Stimulated activated naive CD8-positive, alpha-beta T cell treated with anti-CD3 and anti-CD28 coated beads, Interleukin-15, Interleukin-2, amounts not matched to agents 100 ng/mL and 50 ng/mL, for 24 hours (primary cell): ENCODE measurements around the gene HTRA1.

Experiments
- H3K27ac Mint-ChIP-seq: one replicate; pipeline ENCODE4 v1.8.0; 2021; ENCODE audit warnings: mild to moderate bottlenecking, mixed read lengths
- H3K27me3 Mint-ChIP-seq: one replicate; pipeline ENCODE4 v1.8.0; 2021; ENCODE audit warnings: mixed read lengths
- H3K36me3 Mint-ChIP-seq: one replicate; pipeline ENCODE4 v1.8.0; 2021; ENCODE audit warnings: low read depth, mixed read lengths
- H3K4me1 Mint-ChIP-seq: one replicate; pipeline ENCODE4 v1.8.0; 2021; ENCODE audit warnings: low read depth, mixed read lengths
- H3K4me3 Mint-ChIP-seq: one replicate; pipeline ENCODE4 v1.8.0; 2021; ENCODE audit warnings: mild to moderate bottlenecking, mixed read lengths
- H3K9me3 Mint-ChIP-seq: one replicate; pipeline ENCODE4 v1.8.0; 2021; ENCODE audit warnings: mixed read lengths

HTRA1 gene

DNA sequence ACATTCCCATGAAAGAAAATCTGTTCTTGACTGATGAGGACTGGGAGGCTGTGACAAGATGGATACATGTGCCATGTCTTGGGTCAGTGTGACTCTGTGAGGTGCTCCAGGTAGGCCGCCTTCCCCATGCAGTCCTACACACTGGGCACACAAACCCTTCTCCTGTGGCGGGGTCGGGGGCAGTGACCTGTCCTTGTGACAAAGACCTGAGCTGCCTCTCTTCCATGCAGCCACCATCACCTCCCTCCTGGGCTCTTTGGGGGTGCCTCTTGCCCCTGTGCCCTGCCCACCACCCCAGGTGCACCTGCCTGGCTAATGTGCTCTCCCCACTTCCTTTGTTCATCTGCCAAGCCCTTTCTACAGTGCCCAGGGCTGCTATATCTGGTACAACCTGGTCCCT, 63.5 kb downstream of the HTRA1 start:
- no peak overlapping the region for H3K27ac Mint-ChIP-seq
- peaks cover 3% of the 10 kb centered on the region for H3K27me3 Mint-ChIP-seq
- H3K9me3 Mint-ChIP-seq: no peaks in the 10 kb centered on the region
- no peaks in the 10 kb centered on the region for H3K36me3 Mint-ChIP-seq
- no peaks in the 10 kb centered on the region for H3K4me1 Mint-ChIP-seq
- no peak overlapping the region for H3K4me3 Mint-ChIP-seq

DNA sequence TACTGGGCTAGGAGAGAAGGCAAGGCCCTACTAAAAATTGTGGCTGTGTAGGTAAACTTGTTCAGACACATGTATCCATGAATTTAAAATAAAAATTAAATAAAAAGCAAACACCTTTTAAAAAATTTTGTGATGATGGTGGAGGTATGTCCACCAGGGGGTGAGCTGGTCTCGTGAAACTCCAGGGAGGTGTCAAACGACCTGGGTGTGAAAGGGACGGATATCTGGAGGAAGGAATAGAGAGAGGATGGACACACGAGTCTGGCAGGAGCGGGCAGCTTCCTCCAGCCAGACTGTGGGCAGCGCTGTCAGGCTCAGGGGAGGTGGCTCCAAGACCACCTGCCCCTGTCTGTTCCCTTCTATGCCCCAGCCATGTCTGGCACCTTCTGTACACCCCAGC, 64.4 kb downstream of the HTRA1 start:
- H3K4me1 Mint-ChIP-seq: no peaks in the 10 kb centered on the region
- peaks cover 6% of the 10 kb centered on the region for H3K27me3 Mint-ChIP-seq
- no peaks in the 10 kb centered on the region for H3K9me3 Mint-ChIP-seq
- H3K27ac Mint-ChIP-seq: no peak overlapping the region
- H3K4me3 Mint-ChIP-seq: no peak overlapping the region
- no peaks in the 10 kb centered on the region for H3K36me3 Mint-ChIP-seq

DNA sequence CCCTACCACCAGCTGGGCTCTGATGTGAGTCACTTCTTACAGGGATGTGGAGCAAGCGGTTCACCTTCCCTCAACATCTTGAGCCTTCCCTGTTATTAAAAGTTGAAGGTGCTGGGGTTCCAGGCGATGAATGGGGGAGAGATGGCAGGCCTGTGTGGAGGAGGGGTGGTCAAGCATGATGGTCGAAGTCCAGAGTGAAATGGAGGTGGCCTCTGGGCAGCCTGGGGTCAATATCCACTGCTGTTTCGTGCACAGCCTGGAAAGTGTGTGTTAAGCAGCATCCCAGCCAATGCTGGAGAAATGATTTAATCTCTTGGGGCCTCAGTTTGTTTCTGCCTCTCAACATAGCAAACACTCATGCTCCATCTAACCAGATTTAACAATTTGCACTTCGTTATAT, 65.5 kb downstream of the HTRA1 start:
- H3K36me3 Mint-ChIP-seq: no peaks in the 10 kb centered on the region
- no peak overlapping the region for H3K27ac Mint-ChIP-seq
- H3K27me3 Mint-ChIP-seq: peaks cover 17% of the 10 kb centered on the region
- no peaks in the 10 kb centered on the region for H3K4me1 Mint-ChIP-seq
- no peaks in the 10 kb centered on the region for H3K9me3 Mint-ChIP-seq
- no peak overlapping the region for H3K4me3 Mint-ChIP-seq

DNA sequence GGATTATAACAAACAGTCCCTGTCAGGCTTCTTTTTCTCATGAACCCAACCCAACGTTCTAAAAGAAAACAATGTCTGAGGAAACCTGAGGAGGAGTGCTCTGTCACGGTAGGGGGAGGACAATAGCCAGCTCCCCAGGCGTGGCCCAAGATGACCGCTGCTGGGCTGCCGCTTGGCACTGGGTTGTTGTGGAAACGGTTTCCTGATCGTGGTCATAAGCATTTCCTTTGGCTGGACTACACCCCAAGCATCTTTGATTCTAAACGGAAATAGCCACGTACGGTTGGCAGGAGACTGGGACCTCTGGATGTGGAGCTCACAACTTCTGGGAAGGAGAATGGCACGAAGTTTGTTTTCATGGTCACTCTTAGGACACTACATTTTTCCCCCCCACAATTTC, 68.8 kb downstream of the HTRA1 start:
- Mint-ChIP-seq H3K4me3 (no peak overlapping the region), H3K36me3 (no peaks in the 10 kb centered on the region), H3K9me3 (no peaks in the 10 kb centered on the region), H3K4me1 (no peaks in the 10 kb centered on the region), H3K27ac (no peak overlapping the region), H3K27me3 (peaks cover 14% of the 10 kb centered on the region)

DNA sequence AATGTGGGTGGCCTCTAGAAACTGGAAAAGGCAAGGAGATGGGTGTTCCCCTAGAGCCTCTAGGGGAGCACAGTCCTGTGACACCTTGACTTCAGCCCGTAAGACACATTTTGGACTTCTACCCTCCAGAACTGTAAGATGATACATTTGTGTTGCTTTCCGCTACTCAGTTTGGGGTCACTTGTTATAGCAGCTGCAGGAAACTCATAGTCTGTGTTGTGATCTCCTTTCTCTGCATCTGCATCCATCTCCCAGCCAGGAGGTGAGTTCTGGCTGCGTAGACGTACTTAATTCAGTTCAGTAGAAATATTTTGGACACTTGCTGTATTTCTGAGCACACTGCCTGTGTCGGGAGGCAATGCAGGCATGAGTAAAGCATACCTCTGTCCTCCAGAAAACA, 69.9 kb downstream of the HTRA1 start:
- no peak overlapping the region for H3K27ac Mint-ChIP-seq
- no peaks in the 10 kb centered on the region for H3K9me3 Mint-ChIP-seq
- H3K27me3 Mint-ChIP-seq: peaks cover 17% of the 10 kb centered on the region
- H3K4me3 Mint-ChIP-seq: no peak overlapping the region
- no peaks in the 10 kb centered on the region for H3K36me3 Mint-ChIP-seq
- no peaks in the 10 kb centered on the region for H3K4me1 Mint-ChIP-seq

DNA sequence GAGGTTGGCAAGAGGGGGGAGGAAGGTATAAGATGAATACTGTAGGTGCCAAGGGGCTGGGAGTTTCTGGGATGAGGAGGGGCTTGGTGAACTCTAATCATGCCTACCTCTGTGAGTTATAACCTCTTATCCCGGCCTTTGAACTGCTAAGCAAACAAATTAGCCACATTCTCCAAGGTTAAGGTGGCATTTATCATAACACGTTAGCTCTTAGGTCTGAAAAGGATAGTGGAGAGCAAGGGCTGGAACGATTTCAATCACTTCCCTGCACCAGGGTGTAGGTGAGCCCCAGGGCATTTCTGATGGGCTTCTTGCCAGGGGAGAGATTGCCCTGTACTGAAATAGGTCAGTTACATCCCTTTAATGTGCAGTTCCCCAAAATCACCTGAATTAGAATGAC, 70.6 kb downstream of the HTRA1 start:
- H3K4me1 Mint-ChIP-seq: no peaks in the 10 kb centered on the region
- no peaks in the 10 kb centered on the region for H3K9me3 Mint-ChIP-seq
- no peak overlapping the region for H3K4me3 Mint-ChIP-seq
- no peaks in the 10 kb centered on the region for H3K36me3 Mint-ChIP-seq
- peaks cover 20% of the 10 kb centered on the region for H3K27me3 Mint-ChIP-seq
- H3K27ac Mint-ChIP-seq: no peak overlapping the region

DNA sequence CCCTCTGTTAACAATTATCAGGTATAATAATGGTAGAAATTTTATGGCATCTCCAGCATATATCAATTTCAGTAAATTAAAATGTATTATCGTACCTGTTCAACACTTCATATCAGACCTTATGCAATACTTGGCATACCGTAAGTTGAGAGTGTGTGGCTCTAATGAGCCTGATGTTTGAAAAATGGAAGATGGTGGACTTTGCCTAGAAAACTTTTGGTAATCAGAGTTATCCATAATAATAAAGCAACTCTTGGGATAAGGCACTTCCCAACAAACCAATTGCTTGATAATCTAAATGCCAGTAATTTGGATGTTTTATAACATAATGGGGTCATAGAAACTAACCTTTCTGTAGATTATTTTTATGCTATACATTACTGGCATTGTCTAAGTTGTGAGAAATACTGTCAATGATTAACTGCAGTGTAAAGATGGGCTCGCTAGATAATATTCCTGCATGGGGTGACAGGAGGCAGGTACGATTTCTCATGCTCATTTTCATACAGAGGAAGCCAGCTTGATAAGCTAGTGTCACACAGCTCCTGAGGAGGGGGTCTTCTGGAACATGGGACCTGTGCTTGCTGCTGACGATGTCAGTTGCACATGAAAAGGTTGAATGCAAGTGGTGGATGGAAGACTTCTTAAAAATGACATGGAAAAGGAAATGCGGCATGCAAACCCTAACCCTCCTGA, 71.4 kb downstream of the HTRA1 start:
- no peaks in the 10 kb centered on the region for H3K9me3 Mint-ChIP-seq
- H3K4me3 Mint-ChIP-seq: no peak overlapping the region
- H3K27ac Mint-ChIP-seq: no peak overlapping the region
- H3K27me3 Mint-ChIP-seq: peaks cover 20% of the 10 kb centered on the region
- H3K4me1 Mint-ChIP-seq: no peaks in the 10 kb centered on the region
- no peaks in the 10 kb centered on the region for H3K36me3 Mint-ChIP-seq

DNA sequence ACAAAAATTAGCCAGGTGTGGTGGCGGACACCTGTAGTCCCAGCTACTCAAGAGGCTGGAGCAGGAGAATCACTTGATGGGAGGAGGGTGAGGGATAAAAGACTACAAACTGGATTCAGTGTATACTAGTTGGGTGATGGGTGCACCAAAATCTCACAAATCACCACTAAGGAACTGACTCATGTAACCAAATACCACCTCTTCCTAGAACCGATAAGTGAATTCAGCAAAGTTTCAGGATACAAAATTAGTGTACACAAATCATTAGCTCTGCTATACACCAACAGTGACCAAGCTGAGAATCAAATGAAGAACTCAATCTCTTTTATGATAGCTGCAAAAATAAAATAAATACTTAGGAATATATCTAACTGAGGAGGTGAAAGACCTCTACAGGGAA, 76.2 kb downstream of the HTRA1 start:
- Mint-ChIP-seq H3K27ac (no peak overlapping the region), H3K27me3 (peaks cover 6% of the 10 kb centered on the region), H3K9me3 (no peaks in the 10 kb centered on the region), H3K4me1 (peaks cover 21% of the 10 kb centered on the region), H3K4me3 (no peak overlapping the region), H3K36me3 (no peaks in the 10 kb centered on the region)

DNA sequence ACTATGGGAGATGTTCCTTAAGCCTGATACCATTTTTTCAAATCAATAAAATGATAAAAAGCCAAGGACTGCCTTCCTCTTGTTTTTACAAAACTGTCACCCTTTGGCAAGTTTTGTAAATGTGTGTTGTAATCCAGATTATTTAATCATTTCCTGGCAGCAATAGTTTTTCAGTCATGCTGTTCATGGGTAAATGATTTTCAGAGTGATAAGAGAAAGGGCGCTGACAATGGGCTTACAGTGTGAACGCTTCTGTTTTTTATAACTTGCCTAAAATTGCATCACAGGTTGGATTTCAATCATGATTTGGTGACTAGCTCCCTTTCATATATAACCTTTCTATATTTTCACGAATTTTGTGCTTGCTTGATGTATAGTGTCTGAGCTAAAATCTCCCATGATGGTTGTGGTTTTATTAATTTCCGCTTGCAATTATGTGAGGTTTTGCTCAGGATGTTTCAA, 80.2 kb downstream of the HTRA1 start:
- H3K27ac Mint-ChIP-seq: no peak overlapping the region

DNA sequence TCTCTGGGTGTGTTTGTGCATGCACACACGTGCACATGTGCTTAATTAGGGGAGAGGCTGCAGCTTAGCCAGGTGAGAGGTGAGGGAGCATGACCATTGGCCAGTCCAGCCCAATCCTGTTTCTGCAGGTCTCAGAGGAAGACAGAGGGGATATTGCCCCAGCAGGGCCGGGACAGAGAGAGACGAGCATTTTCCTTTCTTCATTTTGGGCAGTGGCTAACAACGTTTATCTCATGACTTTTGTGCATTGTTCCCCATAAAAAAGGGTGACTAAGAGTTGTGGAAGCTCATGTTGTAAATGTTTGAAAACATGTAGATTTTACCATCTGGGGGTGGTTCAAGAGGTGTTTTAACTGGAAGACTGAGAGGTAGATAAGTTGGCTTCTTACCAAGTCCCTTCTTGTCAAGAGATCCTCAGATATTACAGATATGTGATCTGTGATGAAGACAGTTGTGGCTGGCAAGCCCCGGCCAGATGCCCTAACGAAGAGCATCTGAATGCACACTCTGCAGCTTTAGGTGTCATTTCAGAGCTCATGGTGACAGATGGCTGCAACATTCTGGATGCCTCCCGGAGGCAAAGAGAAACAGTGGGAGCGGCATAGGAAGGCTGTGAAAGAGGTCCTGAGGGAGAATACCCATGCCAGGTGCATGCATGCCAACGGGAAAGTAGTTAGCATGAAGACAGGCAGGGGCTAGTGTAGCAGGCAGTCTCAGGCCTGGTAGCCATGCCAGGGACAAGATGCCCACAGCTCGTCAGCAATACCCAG, 82.5 kb downstream of the HTRA1 start:
- H3K4me1 Mint-ChIP-seq: peaks cover 31% of the 10 kb centered on the region
- H3K27me3 Mint-ChIP-seq: no peaks in the 10 kb centered on the region
- no peaks in the 10 kb centered on the region for H3K36me3 Mint-ChIP-seq
- no peak overlapping the region for H3K27ac Mint-ChIP-seq
- no peak overlapping the region for H3K4me3 Mint-ChIP-seq
- H3K9me3 Mint-ChIP-seq: no peaks in the 10 kb centered on the region

More for the DNA sequence above, 80.2 kb downstream of the HTRA1 start:
- Mint-ChIP-seq H3K4me1 (peaks cover 31% of the 10 kb centered on the region), H3K4me3 (no peak overlapping the region), H3K9me3 (no peaks in the 10 kb centered on the region), H3K36me3 (no peaks in the 10 kb centered on the region), H3K27me3 (peaks cover 3% of the 10 kb centered on the region)

DNA sequence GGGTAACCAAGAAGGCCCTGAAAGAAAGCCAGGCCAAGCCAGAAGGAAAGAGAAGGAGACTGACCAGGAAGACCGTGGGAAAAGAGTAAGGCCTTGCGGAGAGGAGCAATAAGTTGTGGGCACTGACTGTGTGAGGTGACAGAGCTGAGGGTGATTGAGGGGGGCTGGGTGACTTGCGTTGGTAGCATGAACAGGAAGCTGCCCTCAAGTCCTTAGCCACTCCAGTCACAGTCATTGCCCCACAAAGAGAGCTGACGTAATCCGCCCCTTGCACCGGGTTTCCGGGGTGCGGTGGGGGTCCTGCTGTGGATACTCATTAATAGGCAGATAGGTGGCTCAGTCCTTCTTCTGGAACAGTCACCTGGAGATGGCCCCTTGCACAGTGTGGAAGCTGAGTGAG, 83.1 kb downstream of the HTRA1 start:
- H3K9me3 Mint-ChIP-seq: no peaks in the 10 kb centered on the region
- peaks cover 31% of the 10 kb centered on the region for H3K4me1 Mint-ChIP-seq
- H3K36me3 Mint-ChIP-seq: no peaks in the 10 kb centered on the region
- H3K4me3 Mint-ChIP-seq: no peak overlapping the region
- H3K27me3 Mint-ChIP-seq: no peaks in the 10 kb centered on the region
- H3K27ac Mint-ChIP-seq: no peak overlapping the region

DNA sequence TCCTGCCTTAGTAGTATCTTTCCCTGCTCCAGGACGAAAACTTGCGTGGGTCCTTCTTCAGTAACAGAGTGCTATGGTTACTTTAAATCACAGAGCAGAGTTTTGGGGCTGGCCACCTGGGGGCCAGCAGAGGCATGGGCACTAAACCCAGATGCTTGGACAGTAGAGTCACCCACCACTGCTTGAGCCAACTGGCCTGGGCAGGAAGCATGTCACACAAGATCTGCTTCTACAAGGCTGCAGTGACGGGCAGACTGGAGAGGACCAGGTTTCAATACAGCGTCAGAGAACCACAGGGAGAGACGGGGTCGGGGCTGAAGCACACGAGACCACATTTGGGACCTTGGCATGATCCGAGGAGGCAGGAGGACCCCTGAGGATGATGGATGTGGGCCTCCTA, 84.9 kb downstream of the HTRA1 start:
- H3K9me3 Mint-ChIP-seq: no peaks in the 10 kb centered on the region
- no peak overlapping the region for H3K27ac Mint-ChIP-seq
- no peaks in the 10 kb centered on the region for H3K36me3 Mint-ChIP-seq
- H3K4me1 Mint-ChIP-seq: peaks cover 30% of the 10 kb centered on the region
- no peak overlapping the region for H3K4me3 Mint-ChIP-seq
- no peaks in the 10 kb centered on the region for H3K27me3 Mint-ChIP-seq

DNA sequence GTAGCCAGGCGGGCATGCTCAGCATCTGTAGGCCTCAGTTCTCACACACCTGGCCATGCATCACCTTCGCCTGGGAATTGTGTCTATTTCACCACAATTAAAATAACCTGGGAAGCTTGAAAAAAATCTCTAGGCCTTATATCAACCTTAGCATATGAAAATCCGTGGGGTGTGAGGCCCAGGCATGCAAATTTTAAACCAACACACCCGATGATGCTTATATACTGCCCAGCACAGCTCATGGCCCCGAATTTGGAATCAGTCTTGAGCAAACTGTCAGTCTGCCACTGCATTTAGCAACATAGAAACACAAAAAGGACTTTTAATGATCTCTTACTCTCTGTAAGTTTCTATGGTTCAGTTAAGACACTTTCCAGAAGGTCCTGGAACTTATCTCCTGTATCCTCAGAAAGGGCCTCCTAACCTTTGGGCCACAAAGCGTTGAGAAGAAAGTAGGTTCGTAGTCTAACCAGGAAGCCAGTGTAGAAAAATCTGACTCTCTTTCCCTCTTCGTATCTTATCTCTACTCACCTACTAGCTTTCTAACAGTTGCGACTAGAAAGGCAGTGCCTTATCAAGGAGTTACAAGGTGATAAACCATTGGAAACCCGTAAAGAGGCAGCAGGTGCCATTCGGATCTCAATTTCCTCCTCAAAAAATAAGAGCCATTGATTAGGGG, 87.2 kb downstream of the HTRA1 start:
- Mint-ChIP-seq H3K27me3 (no peaks in the 10 kb centered on the region), H3K27ac (no peak overlapping the region), H3K4me1 (peaks cover 22% of the 10 kb centered on the region), H3K36me3 (no peaks in the 10 kb centered on the region), H3K9me3 (no peaks in the 10 kb centered on the region), H3K4me3 (no peak overlapping the region)

DNA sequence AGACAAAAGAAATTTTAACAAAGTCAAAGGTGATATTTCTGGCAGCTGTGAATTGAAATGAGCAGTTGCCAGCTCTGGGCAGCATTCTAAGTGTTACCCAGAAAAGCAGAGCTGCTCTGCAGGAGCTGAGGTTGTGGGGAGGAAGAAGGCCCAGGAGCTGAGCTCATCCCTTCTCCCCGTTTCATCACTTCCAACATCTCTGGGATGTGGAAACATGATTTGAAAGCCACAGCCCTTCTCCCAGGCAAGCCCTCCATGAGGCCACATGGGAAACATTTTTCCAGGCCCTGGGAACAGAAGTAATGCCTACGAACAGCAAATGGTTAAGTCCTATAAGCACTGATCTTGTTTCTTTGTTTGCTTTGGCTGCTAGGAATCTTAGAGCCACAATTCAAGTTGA, 88.3 kb downstream of the HTRA1 start:
- H3K27ac Mint-ChIP-seq: no peak overlapping the region
- no peaks in the 10 kb centered on the region for H3K36me3 Mint-ChIP-seq
- H3K27me3 Mint-ChIP-seq: no peaks in the 10 kb centered on the region
- no peaks in the 10 kb centered on the region for H3K9me3 Mint-ChIP-seq
- H3K4me3 Mint-ChIP-seq: no peak overlapping the region
- H3K4me1 Mint-ChIP-seq: peaks cover 13% of the 10 kb centered on the region

DNA sequence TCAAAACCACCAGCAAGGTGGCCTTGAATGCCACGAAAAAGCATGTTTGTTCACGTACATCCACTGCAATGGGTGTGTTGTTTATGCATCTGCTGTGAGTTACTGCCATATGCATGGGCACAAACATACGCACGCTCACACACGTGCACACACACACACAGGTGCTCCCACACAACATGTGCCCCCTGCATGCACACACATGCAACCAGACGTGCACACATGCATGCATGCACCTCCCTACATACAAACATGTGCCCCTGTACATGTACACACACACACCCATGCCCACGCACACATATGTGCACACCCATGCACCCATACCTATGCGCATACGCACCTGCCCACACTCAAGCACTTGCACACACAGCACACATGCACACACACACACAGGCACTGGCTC, 89.1 kb downstream of the HTRA1 start:
- Mint-ChIP-seq H3K36me3 (no peaks in the 10 kb centered on the region), H3K4me3 (no peak overlapping the region), H3K4me1 (peaks cover 13% of the 10 kb centered on the region), H3K27ac (no peak overlapping the region), H3K9me3 (no peaks in the 10 kb centered on the region), H3K27me3 (no peaks in the 10 kb centered on the region)
